ENCODE measurements around the gene PANK2.

DNA sequence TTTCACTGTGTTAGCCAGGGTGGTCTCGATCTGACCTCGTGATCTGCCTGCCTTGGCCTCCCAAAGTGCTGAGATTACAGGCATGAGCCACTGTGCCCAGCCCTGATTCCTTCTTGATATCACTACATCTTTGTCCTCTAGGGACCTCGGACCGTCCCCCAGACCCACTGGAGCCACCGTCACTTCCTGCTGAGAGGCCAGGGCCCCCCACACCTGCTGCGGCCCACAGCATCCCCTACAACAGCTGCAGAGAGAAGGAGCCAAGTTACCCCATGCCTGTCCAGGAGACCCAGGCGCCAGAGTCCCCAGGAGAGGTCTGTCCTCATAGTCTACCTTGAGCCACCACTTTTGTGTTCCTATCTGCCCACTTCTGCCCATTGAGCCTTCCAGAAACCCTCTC lies 28.0 kb upstream of the PANK2 start:
- TF ChIP-seq, protein P1, sequence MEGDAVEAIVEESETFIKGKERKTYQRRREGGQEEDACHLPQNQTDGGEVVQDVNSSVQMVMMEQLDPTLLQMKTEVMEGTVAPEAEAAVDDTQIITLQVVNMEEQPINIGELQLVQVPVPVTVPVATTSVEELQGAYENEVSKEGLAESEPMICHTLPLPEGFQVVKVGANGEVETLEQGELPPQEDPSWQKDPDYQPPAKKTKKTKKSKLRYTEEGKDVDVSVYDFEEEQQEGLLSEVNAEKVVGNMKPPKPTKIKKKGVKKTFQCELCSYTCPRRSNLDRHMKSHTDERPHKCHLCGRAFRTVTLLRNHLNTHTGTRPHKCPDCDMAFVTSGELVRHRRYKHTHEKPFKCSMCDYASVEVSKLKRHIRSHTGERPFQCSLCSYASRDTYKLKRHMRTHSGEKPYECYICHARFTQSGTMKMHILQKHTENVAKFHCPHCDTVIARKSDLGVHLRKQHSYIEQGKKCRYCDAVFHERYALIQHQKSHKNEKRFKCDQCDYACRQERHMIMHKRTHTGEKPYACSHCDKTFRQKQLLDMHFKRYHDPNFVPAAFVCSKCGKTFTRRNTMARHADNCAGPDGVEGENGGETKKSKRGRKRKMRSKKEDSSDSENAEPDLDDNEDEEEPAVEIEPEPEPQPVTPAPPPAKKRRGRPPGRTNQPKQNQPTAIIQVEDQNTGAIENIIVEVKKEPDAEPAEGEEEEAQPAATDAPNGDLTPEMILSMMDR (IDR thresholded peaks at IDR 0.05), result no peak
- TF ChIP-seq POLR2A (IDR thresholded peaks at IDR 0.05), result no peak

Data from lower leg skin (tissue), 3 donors.